Panc1 (cell line): ENCODE data around the gene VPS18. TPM values are rescaled to one million over a fixed set of nuclear protein-coding genes. Genes with fewer than 3 reads are reported as not detected.

Source experiments
- ATAC-seq: fragments of 200-7000 bp; cut with Tn5 transposase; 2 replicates; pipeline ENCODE4 v1.9.1; 2020; ENCODE audit warnings: mild to moderate bottlenecking, moderate library complexity
- BruUV-seq: library from RNA; stranded (reverse); fragments of 400-500 nt; replicated peaks from 2 replicates; lab custom pipeline; 2021; lab: Mats Ljungman, UMichigan
- CTCF ChIA-PET: fragments of 300-600 bp; sonication (Branson Sonifier 250); formaldehyde crosslinking; loops from one replicate; lab custom pipeline; 2022; ENCODE audit warnings: antibody characterized with exemption; lab: Charles Lee
- POLR2A ChIA-PET: fragments of 300-600 bp; sonication (Branson Sonifier 250); formaldehyde crosslinking; loops from one replicate; lab custom pipeline; 2022; ENCODE audit warnings: antibody characterized with exemption; lab: Charles Lee
- DNase-seq: peaks from one replicate; pipeline ENCODE4 v3.0.0-alpha.2; 2010; ENCODE audit warnings: low read depth, low spot score
- H3K27ac ChIP-seq: 2 replicates; pipeline ENCODE4 v1.5.1; 2011; ENCODE audit warnings: mild to moderate bottlenecking, low read length, inconsistent platforms
- H3K27me3 ChIP-seq: fragments of 200-500 bp; sonication (Bioruptor generic); 2 replicates; pipeline ENCODE4 v1.6.0; 2014; ENCODE audit warnings: low read length, inconsistent platforms; ENCODE audit not compliant: control insufficient read depth, insufficient read depth
- H3K36me3 ChIP-seq: fragments of 200-500 bp; sonication (Bioruptor generic); 2 replicates; pipeline ENCODE4 v1.5.1; 2014; ENCODE audit warnings: inconsistent platforms, mild to moderate bottlenecking, low read length, moderate library complexity; ENCODE audit not compliant: control insufficient read depth, insufficient read depth
- H3K4me1 ChIP-seq: 2 replicates; pipeline ENCODE4 v1.5.1; 2011; ENCODE audit warnings: inconsistent platforms, mild to moderate bottlenecking, low read length, moderate library complexity; ENCODE audit not compliant: control insufficient read depth, insufficient read depth
- H3K4me3 ChIP-seq, 2 experiments: 2 replicates each; pipeline ENCODE4 v1.5.1; 2011 to 2012; ENCODE audit warnings: low read depth in 2 of 2, low read length in 2 of 2, mild to moderate bottlenecking in 2 of 2, inconsistent platforms in 1 of 2, moderate library complexity in 1 of 2
- H3K9me3 ChIP-seq: fragments of 200-500 bp; sonication (Bioruptor generic); 2 replicates; pipeline ENCODE4 v1.5.1; 2014; ENCODE audit warnings: low read depth, mild to moderate bottlenecking, inconsistent platforms, low read length, moderate library complexity; ENCODE audit not compliant: control insufficient read depth, insufficient read depth
- CTCF ChIP-seq: fragments of 450-650 bp; IDR thresholded peaks from 2 replicates; pipeline ENCODE4 v1.5.1; 2017; ENCODE audit warnings: mild to moderate bottlenecking
- POLR2AphosphoS5 ChIP-seq: IDR thresholded peaks from 2 replicates; pipeline ENCODE4 v1.6.1; 2012; ENCODE audit warnings: mild to moderate bottlenecking, low read depth, low read length, moderate library complexity
- REST ChIP-seq, 2 experiments: IDR thresholded peaks; 2 replicates each; pipeline ENCODE4 v1.6.1; 2011 to 2012; ENCODE audit warnings: low read depth in 2 of 2, control low read depth in 1 of 2, low read length in 1 of 2, mild to moderate bottlenecking in 1 of 2, moderate library complexity in 1 of 2; ENCODE audit not compliant: insufficient read depth in 1 of 2
- SIN3A ChIP-seq: IDR thresholded peaks from 2 replicates; pipeline ENCODE4 v1.6.1; 2012; ENCODE audit warnings: low read depth, mild to moderate bottlenecking, low read length, moderate library complexity, borderline replicate concordance; ENCODE audit not compliant: insufficient read depth
- TCF7L2 ChIP-seq: IDR thresholded peaks from 2 replicates; pipeline ENCODE4 v1.6.1; 2011; ENCODE audit warnings: mild to moderate bottlenecking, low read depth, low read length, inconsistent platforms
- in situ Hi-C: cut with HindIII; loops from 2 replicates; pipeline ENCODE4 v1.10.0; 2016; ENCODE audit warnings: low sequenced_read_pairs, low pct_unique_long_range_greater_than_20kb
- intact Hi-C: fragments of 100-400 bp; cut with micrococcal nuclease; formaldehyde crosslinking; loops from one replicate; pipeline ENCODE4 v1.10.0; 2022; ENCODE audit not compliant: unreplicated experiment
- total RNA-seq: library from RNA; stranded (reverse); gene quantifications from one replicate; pipeline ENCODE4 v1.2.1, GENCODE V29; 2021; ENCODE audit not compliant: unreplicated experiment

Gene VPS18
- total RNA-seq, 1 experiment from 2014 or later = 46.7 TPM

DNA sequence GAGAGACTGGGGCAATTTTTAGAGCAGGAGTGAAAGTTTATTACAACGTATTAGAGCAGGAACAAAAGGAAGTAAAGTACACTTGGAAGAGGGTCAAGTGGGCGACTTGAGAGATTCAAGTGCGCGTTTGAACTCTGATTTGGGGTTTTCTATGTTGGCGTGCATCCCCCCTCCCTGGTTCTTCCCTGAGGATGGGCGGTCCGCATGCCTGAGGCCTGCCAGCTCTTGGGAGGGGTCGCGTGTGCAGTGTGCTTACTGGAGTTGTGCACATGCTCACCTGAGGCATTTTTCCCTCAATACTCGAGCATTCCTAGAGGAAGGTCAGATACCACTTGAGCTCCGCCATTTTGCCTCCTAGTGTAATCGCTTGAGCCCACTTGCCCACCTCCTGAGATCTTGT lies 48.6 kb downstream of the VPS18 start:
- Histone ChIP-seq H3K27ac (peak overlapping the region; percentile 79; the same call in 1 of the 2 replicates), H3K4me1 (peaks cover 19% of the 10 kb centered on the region), H3K4me3 (no peak overlapping the region), H3K27me3 (no peaks in the 10 kb centered on the region), H3K9me3 (no peaks in the 10 kb centered on the region), H3K36me3 (no peaks in the 10 kb centered on the region)
- CTCF ChIA-PET = interaction anchor here (0.7 to 1.6 kb wide), 4 partner anchors 14 to 40 kb away, joined by 3 to 8 read pairs (median 3); no protein-coding TSS in a partner anchor
- in situ Hi-C loops = no loop called here
- ATAC-seq (no peak), DNase-seq (no peak)
- BruUV-seq = no TSS peak
- intact Hi-C loops = loop anchor here (10.0 kb wide), 1 partner anchor 242 kb away; no protein-coding TSS in a partner anchor
- no peak for TF ChIP-seq CTCF
- no peak for TF ChIP-seq TCF7L2
- TF ChIP-seq SIN3A = no peak
- no peak for TF ChIP-seq REST (IDR thresholded peaks at IDR 0.05; ENCODE audit: insufficient read depth in 1 of 2, low read depth in 2 of 2, low read length in 1 of 2)
- TF ChIP-seq POLR2AphosphoS5 = no peak
- POLR2A ChIA-PET = interaction anchor here (0.6 kb wide), 1 partner anchor 287 kb away, joined by 8 read pairs; no protein-coding TSS in a partner anchor

- H3K9me3 ChIP-seq = no peaks in the 10 kb centered on the region
- H3K27me3 ChIP-seq = no peaks in the 10 kb centered on the region
- no peak overlapping the region for H3K27ac ChIP-seq
- peaks cover 19% of the 10 kb centered on the region for H3K4me1 ChIP-seq
- DNase-seq = no peak
- no peak for TF ChIP-seq CTCF
- no peak for TF ChIP-seq SIN3A
- no peak for TF ChIP-seq POLR2AphosphoS5
- no peak for TF ChIP-seq REST (IDR thresholded peaks at IDR 0.05; ENCODE audit: insufficient read depth in 1 of 2, low read depth in 2 of 2, low read length in 1 of 2)
- no peak for TF ChIP-seq TCF7L2
- no peaks in the 10 kb centered on the region for H3K36me3 ChIP-seq
- H3K4me3 ChIP-seq = no peak overlapping the region
- CTCF ChIA-PET = interaction anchor here (1.5 kb wide), 1 partner anchor 41 kb away, joined by 3 read pairs; no protein-coding TSS in a partner anchor
- ATAC-seq = no peak
- in situ Hi-C loops (no loop called here), intact Hi-C loops (loop anchor here (10.0 kb wide), 1 partner anchor 241 kb away; no protein-coding TSS in a partner anchor)
- no TSS peak for BruUV-seq
- POLR2A ChIA-PET = no interaction called here
These were observed 49.6 kb downstream of the VPS18 start for GRCh38 chr15:40943764-40944365.
